Activated CD4-positive, CD25-positive, alpha-beta regulatory T cell (primary cell): ENCODE measurements around the gene C1QTNF9.
"Not testable (repeated sequence)": the region's sequence is repeated elsewhere in the genome, so short reads cannot be mapped to it uniquely, and the experiment has no call there.

Source experiments
- DNase-seq, 4 experiments: peaks; one replicate each; lab custom pipeline; 2025; lab: John Stamatoyannopoulos, UW

The C1QTNF9 gene

DNA sequence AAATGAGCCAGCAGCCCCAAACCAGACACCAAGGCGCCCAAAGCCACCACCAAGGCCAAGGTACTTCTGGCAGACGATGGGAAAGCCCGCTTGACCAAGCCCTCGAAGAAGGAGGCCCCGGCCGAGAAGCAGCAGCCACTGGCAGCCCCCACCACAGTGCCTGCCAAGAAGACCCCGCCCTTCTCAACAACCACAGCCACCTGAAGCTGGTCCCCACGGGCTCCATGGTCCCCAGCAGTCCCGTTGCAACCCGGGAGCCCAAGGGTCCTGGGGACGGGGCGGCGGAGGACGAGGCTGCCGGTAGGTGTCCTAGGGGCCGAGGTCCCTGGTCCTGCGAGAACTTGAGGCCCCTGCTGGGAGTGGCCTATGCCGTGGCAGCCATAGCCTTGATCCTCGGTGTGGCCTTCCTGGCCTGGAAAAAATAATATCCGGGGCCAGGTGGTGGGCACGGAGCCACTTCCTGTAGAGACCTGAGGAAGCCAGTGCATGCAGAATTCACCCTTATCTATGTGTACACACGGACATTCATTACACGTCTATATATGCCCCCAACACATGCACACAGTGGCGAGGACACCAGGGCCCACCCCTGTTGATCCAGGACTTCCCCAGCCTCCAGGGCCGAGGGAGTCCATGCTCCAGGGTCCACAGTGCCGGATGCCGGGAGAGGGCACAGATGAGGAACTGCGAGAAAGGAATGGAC lies 13.8 kb downstream of the C1QTNF9 start:
- DNase-seq: no peak

DNA sequence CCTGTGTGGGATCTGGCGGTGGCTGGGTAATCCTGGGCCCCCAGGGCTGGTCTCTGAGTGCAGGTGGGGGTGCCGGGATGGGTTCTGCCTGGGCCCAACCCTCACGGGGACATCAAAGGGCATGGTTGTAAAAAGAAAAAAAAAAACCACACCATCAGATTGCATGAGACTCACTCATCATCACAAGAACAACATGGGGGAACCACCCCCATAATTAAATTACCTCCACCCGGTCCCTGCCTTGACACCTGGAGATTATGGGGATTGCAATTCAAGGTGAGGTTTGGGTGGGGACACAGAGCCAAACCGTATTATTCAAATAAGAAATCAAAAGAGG lies 14.3 kb downstream of the C1QTNF9 start:
- no peak for DNase-seq

DNA sequence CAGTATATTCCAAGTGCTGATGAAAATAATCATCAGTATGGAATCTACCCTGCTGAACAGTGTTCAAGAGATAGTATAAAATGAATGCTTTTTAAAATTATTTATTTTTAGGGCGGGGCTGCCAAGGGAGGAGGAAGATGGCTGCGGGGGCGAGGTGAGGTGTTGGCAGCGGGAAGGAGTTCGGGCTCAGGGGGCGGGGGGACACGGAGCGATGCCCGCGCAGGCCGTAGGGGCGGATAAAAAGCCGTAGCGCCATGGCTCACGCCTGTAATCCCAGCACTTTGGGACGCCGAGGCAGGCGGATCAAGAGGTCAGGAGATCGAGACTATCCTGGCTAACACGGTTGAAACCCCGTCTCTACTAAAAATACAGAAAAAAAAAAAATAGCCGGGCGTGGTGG lies 18.2 kb downstream of the C1QTNF9 start:
- DNase-seq: not testable (repeated sequence)

DNA sequence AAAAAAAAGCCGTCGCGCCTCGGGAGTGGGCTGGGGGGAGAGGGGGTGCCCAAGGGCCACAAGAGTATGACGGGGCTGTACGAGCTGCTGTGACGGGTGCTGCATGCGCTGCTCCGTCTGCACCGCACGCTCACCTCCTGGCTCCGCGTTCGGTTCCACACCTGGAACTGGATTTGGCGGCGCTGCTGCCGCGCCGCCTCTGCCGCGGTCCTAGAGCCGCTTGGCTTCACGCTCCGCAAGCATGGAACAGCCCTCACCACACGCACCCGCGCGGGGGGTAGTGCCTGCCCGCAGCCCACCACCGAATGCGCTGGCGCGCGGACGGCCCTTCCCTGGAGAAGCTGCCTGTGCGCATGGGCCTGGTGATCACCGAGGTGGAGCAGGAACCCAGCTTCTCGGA lies 18.8 kb downstream of the C1QTNF9 start:
- DNase-seq: no peak

DNA sequence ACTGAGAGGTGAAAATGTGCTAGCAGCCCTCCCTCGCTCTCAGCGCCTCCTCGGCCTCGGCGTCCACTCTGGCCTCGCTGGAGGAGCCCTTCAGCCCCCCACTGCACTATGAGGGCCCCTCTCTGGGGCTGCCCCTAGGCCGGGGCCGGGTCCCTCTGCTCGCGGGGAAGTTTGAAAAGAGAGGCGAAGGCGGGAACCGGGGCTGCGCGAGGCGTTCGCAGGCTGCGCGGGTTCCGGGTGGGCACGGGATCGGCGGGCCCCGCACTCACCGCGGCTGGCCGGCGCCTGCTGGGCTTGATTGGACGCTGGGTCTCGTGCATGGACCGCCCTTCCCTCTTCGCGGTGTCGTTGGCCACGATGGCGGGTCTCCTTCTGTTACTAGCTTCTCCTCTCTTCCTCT lies 29.3 kb downstream of the C1QTNF9 start:
- DNase-seq: no peak

DNA sequence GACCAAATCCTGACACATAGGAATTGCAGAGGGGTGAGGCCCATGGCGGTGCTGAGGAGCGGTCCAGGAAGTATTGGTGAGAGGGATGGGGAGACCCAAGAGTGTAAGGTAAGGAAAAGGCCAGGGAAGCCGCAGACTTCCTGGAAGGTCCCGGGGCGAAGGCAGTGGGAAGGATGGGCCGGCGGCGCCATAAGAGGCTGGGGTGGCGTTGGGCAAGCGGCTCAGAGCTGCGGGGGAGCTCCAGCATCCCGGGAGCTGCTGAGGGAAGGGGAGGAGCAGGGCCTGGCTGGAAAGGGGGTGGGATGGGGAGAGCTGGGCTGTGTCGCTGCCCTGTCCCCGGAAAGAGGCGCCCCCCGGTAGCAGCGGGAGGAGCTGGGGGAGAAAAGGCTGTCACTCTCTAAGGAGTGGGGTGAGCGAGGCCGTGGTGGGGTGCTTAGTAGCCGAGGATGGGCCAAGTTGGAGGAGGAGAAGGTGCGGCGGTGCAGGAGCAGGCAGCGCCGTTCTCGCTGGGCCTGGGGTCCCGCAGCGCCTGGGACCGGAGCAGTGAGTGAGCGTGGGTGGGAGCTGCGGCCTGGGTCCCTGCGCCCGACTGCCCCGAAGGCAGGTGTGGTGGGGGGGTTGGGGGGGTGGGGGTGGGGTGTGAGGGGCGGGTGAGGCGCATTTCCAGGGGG lies 30.7 kb downstream of the C1QTNF9 start:
- DNase-seq: no peak

DNA sequence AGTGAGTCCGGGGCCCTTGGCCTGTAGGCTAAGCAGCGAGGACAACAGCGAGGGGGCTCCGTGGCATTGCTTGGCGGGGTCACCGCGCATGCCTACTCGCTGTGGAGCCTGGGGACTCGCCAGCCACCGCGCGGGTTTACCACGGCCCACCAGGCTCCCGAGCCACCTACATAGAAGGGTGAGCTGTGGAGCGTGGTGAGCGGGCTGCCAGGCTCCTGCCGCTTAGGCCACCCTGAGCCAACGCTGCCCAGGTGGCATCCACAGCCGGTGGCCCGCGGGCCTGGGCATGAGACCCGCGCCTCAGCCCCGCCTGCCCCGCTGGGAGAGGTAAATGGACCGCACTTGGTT lies 31.2 kb downstream of the C1QTNF9 start:
- DNase-seq: no peak

DNA sequence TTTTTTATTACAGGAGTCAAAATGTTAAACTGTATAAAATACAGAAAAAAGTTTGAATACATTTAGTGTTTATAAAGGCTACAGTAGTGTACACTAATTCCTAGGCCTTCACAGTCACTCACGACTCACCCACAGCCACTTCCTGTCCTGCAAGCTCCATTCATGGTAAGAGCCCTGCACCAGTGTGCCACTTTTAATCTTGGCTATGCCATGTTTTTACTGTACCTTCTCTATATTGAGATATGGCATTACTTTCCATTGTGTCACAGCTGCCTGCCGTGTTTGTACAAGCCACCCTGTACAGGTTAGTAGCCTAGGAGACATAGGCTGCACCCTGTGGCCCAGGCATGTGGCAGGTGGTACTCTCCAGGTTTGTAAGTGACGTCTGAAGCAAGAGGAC lies 32.1 kb downstream of the C1QTNF9 start:
- DNase-seq: no peak

DNA sequence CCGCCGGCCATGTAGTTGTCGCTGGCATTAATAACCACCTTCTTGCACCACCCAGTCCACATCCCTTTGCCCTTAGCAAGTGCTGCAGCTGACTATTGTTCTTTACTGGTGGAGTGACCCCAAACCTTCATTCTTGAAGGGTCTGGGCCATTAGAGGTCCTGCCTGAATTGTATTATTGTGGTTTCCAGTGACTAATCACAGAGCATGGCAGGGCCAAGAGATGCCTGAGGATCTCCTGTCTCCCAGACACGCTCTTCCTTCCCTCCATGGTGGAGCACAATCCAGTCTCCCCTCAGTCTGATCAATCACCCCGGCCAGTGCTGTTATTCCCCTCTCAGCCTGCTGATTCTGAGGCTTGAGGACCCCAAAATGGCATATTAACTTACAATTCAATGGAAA lies 39.0 kb downstream of the C1QTNF9 start:
- no peak for DNase-seq

DNA sequence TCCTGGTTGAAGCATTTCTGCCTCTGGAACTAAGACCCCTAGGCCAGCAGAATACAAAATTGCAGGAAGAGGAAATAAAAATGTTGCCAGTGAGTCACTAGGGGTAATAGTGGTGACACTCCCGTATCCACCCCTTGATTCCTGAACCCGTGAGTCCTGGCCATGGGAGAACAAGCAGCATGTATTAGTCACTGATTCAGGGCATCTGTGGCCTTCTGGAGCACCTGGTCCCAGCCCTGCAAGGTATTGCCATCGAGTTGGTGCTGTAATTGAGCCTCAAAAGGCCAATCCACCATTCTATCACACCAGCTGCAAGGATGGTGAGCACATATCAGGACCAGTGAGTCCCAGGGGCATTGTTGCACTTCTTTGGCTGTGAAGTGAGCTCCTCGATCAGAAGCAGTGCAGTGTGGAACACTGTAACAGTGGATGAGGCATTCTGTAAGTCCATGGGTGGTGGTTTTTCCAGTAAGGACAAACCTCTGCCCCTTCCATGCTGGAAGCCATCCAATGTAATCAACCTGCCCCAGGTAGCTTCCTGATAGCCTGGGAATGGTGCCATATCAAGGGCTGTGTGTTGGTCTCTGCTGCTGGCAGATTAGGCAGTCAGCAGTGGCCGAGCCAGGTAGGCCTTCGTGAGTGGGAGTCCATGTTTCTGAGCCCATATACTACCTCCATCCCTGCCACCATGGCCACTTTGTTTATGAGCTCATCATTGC lies 39.6 kb downstream of the C1QTNF9 start:
- DNase-seq: no peak

DNA sequence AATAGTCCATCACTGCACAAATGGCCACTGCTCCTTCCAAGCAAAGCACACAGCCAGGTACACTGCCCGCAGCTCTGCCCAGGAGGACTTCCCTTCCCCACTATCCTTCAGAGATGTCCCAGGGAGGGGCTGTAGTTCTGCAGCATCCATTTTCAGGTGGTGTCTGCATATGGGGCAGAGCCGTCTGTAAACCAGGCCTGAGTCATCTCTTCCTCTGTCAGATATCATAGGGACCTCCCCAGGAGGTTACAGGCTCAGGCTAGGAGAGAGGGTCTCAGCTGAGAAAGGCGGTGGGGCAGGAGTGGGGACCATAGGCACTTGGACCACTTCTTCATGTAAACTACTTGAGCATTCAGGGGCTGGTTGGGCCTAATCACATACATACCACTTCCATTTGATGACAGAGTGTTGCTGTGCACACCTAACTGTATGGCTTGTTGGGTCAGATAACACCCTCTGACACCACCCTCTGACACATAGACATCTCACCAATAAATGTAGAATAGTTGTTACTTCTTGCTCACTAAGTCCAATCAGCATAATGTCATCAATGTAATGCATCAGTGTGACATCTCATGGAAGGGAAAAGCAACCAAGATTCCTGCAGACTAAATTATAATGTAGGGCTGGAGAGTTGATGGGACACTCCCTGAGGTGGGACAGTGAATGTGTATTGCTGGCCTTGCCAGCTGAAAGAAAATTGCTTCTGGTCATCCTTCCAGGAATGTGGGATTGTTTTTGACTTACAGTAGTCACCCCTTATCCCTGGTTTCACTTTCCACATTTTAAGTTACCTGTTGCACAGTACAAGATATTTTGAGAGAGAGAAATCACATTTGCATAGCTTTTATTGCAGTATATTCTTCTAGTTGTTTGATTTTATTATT lies 40.6 kb downstream of the C1QTNF9 start:
- DNase-seq: not testable (repeated sequence)

DNA sequence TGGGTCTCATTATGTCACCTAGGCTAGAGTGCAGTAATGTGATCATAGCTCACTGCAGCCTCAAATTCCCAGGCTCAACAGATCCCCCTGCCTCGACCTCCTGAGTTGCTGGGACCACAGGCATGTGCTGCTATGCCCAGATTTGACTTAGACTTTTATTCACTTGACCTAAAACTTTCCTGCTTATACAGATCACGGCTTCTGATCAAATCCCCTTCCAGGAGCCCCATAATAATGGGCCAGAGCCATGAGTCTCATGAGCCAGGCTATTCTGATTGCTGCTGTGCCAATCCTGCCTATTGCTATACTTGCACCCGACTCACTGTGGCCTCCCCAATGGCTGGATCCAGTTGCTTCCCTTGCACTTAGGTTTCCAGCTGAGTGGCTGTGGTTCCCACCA lies 42.0 kb downstream of the C1QTNF9 start:
- no peak for DNase-seq

DNA sequence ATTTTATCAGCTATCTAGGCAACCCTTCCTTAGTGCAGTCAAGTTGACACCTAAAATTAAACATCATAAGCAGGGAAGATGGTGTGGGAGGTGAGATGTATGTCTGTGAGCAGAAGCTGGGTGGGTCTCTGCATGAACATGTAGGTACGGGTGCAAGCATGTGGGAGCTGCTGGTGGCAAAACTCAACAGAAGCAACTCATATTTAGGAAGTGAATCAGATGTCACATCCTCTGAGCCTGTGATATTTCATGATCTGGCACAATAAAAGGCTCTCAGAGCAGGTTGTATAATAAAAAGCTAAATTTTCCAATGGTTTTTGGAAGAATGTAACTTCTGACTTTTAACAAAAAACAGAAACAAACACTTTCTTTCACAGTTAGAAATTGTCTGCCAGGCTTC lies 44.4 kb downstream of the C1QTNF9 start:
- DNase-seq: no peak

DNA sequence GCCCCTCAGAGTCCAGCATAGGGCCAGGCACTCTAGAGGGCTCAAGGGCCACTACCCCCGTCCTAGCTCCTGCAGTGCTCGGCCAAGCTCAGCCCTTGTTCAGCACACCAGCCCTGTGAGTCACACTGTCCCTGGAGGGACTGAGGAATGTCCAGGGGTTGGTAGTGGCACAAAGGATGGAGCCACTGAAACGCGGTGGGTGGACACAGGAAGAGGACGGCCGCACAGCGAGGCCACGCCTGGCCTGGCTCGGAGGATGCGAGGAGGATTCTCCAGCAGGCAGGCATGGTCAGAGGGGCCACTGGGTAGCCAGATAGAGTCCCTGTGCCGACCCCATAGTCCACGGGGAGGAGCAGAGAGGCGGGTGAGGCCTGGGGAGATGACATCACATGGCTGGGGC lies 45.7 kb downstream of the C1QTNF9 start:
- DNase-seq: no peak

DNA sequence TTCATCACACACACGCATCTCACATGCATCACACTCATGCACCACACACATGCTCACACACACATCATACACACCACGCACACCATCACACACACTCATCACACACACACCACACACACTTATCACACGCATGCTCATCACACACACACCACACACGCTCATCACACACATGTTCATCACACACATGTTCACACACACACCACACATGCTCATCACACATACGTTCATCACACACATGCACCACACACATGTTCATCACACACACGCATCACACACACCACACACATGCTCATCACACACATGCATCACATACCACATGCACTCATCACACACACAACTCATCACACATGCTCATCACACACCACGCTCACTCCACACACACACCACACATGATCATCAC lies 46.9 kb downstream of the C1QTNF9 start:
- DNase-seq: no peak

DNA sequence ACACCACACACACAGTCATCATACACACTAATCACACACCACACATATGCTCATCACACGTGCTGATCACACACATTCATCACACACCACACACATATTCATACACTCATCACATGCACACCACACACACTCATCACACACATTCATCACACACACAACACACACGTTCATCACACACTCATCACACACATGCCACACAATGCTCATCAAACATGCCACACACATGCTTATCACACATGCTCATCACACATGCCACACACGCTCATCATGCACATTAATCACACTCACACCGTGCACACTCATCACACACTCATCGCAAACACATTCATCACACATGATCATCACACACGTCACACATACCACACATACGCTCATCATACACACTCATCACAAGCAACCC lies 47.5 kb downstream of the C1QTNF9 start:
- DNase-seq: no peak

DNA sequence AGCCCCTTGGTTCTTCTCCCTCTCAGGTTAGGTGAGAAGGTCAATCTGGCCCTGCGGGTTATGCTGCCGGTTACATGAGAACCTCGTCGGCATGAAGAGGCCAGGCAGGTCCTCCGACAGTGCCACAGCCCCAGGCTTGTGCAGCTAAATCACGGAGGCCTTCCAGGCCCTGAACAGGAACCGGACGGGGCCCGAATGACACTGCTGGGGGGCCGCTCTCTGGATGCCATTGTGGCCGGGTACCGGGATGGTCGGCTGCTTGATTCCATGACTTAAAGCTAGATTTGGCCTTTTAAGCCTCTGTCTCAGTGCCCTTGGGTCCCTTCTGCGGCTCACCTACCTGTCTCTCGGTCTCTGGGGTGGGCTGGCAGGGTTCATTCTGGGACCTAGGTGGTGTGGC lies 48.4 kb downstream of the C1QTNF9 start:
- DNase-seq: no peak

DNA sequence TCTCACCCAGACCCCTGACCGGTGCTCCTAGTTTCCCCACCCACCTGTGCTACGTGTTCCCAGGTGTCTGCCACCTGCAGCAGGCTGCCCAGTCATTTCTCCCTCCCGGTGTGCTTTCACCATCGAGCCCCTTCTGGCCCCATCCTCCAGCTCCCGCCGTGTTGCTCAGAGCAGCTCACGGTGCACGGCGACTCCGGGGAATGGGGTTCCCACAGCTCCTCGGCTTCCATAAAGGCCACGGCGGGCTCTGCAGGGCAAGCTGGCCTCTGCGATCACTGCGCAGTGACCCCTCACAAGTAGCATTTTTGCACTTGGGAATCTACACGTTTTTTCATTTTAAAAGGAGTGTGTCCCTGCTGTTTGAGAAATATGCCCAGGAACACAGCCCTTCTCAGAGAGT lies 49.5 kb downstream of the C1QTNF9 start:
- DNase-seq: not testable (repeated sequence)

DNA sequence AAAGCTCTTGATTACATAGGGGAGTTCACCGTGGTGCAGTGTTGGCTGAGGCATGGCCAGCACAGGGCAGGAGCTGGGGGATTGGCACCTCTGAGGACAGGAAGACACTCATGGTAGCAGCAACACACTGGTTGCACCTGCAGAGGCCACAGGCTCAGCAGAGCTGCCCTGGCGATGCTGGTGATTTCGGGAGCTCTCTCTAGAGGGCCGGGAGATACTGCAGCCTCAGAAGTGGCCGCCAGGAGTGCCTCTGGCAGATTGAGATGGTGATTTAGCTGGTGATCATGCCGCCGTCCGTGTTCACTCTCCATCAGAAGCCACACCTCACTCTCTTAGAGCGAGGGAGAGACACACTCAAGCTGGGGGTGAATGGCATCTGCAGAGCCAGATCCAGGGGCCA lies 49.9 kb downstream of the C1QTNF9 start:
- not testable (repeated sequence) for DNase-seq

DNA sequence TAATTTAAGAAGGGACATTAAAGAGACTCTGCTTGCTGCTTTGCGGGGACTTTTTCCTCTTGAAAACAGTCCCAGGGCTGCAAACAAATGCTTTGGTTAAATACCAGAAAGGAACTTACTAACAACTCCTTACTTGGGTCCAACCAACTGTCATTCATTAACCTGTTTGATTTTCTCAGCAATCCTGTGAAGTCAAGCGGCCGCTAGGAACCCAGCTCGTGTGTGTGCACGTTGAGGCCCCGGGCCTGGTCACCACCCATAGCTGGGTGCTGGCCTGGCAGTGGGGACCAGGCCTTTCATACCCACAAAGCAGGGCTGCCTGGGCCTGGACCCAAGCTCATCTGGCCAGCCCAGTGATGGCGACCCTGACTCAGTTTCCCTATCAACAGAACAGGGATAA lies 50.7 kb downstream of the C1QTNF9 start:
- no peak for DNase-seq

DNA sequence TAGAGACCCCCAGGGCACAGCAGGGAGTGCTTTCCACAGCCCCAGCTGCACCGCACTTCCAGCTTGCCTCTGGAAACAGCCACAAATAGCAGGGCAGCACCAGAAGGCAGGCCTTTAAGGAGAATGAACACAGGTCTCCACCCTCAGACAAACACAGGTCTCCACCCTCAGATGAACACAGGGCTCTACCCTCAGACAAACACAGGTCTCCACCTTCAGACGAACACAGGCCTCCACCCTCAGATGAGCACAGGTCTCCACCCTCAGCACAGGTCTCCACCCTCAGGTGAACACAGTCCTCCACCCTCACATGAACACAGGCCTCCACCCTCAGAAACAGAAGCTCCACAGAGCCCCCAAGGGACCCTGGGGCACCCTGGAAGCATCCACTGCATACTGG lies 51.7 kb downstream of the C1QTNF9 start:
- DNase-seq: no peak

DNA sequence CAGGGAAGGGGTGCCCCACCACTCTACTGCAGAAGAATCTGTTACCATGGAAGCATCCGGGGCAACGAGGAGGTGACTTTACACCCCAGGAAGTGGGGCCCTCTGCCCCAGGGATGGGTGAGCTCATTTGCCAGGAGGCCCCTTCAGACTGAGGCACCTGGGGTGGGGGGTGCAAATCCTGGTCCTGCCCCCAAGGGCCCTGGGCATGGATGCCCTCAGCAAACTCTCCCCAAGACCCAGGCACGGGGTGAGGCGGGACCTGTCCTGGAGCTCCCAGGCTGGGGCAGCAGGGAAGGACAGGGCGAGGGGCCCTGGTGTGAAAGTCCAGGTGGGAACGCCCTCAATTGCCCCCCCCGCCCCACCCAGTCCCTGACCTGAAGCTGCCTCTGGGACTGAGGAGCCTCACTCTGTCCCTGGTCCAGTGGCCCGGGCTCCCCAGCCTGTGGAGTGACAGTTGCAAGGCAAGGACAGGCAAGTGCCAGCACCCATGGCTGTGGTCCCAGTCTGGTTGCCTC lies 52.5 kb downstream of the C1QTNF9 start:
- DNase-seq: no peak
